Measurements from ENCODE around the gene ECHDC3.
"Not testable (repeated sequence)": the region's sequence is repeated elsewhere in the genome, so short reads cannot be mapped to it uniquely, and the experiment has no call there.

ECHDC3 gene, protein sequence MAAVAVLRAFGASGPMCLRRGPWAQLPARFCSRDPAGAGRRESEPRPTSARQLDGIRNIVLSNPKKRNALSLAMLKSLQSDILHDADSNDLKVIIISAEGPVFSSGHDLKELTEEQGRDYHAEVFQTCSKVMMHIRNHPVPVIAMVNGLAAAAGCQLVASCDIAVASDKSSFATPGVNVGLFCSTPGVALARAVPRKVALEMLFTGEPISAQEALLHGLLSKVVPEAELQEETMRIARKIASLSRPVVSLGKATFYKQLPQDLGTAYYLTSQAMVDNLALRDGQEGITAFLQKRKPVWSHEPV

DNA sequence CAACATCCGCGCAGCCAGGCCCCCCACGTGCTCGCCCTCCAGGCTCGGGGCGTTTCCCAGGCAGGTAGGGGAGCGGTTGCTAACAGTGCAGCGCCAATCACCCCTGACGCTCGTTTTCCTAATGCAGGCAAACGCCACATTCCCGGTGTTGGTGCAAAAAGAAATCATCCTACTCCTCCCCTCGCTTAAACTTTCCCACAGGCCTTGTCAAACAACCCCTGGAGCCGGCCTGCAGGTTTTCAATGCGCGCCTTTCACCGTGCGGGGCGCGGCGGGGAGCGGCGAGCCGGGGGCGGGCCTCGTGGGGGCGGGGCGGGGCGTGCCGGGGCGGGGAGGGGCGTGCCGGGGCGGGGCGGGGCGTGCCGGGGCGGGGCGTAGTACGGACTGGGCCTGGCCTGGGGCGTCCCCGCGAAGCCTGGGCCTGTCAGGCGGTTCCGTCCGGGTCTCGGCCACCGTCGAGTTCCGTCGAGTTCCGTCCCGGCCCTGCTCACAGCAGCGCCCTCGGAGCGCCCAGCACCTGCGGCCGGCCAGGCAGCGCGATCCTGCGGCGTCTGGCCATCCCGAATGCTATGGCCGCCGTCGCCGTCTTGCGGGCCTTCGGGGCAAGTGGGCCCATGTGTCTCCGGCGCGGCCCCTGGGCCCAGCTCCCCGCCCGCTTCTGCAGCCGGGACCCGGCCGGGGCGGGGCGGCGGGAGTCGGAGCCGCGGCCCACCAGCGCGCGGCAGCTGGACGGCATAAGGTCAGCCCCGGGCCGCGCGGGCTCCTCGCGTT is at the start of gene ECHDC3:
Gene ECHDC3, plus strand, starts transcription at position 374 of the 770 bp plus-strand sequence. Its CDS starts 195 bp downstream, at position 569.
- peak; percentile 35 for DNase-seq

- DNase-seq = no peak
These were observed 48.8 kb upstream of the ECHDC3 start for GRCh38 chr10:11693376-11693775.

DNA sequence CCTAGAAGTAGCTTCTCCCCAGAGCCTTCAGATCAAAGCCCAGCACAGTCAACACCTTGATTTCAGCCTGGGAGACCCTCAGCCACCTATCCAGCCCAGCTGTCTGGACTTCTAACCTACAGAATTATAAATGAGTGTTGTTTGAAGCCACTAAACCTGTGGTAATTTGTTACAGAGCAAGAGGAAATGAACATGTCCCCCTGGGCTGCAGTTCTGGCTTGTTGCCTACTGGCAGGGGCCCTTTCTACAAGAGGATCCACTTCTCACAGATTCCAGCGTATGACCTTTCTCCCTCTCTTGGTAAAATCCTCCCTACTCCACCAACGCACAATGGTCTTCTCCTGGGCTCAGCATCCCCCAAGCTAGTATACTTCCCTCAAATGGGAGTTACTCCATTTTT is 46.4 kb upstream of the ECHDC3 start:
- no peak for DNase-seq

DNA sequence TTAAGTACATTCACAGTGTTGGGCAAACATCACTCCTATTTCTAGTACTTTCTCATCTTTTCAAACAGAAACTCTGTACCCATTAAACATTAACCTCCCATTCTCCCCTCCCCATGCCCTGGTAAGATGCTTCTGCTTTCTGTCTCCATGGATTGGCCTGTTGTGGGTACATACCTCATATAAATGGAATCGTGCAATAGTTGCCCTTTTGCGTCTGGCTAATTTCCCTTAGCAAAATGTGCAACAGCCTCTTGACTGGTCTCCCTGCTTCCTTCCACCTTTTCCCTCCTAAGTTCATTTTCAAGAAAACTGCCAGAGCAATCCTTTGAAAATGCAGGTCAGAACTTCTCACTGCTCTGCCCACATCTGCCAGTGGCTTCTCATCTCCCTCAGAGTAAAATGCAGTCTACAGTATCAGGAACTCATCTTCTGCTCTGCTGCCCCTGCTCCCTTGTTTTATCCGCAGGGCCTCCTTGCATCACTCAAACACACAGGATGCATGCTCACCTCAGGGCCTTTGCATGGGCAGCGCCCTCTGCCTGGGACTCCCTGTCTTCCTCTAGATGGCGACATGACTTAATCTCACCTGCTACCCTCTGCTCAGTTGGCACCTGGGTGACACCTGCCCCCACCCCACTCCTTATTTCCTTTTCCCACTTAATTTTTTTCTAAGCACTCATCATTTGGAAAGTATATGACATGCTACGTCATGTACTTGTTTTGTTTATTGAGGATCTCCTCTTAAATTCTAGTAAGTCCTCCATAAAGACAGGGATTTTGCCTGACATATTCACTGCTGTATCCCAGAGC is 44.3 kb upstream of the ECHDC3 start:
- DNase-seq = no peak

DNA sequence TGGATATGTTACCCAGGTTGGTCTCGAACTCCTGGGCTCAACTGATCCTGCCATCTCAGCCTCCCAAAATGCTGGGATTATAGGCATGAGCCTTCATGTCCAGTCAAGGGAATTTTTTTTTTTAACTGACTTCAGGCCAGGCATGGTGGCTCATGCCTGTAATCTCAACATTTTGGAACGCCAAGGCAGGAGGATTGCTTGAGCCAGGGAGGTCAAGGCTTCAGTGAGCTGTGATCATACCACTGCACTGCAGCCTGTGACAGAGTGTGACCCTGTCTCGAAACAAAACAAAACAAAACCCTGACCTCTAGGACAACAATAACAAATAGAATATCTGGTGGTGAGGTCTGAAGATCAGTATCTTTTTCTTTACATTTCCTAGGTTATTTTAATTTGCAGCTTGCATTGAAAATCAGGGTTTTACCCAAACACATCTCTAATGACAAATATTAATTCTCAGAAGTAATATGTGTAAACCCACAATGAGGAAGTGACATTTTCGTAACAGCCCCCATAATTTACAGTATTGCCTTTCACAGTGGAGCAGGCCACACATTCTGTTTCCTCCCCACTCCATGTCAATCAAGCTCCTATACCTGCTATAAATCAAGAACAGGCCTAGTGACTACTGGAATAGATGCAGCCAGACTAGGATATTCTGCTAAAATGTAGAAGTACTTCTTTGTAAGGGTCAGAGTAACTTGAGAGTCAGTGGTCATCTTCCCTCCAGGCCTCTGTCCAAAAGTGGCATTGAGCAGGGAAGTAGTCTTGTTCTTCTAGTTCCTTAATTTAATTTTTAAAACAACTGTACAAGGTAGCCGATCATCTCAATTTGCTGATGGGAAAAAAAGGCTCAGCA is 43.3 kb upstream of the ECHDC3 start:
- no peak for DNase-seq

- DNase-seq = no peak
These were observed 42.6 kb upstream of the ECHDC3 start for GRCh38 chr10:11699550-11700097.

DNA sequence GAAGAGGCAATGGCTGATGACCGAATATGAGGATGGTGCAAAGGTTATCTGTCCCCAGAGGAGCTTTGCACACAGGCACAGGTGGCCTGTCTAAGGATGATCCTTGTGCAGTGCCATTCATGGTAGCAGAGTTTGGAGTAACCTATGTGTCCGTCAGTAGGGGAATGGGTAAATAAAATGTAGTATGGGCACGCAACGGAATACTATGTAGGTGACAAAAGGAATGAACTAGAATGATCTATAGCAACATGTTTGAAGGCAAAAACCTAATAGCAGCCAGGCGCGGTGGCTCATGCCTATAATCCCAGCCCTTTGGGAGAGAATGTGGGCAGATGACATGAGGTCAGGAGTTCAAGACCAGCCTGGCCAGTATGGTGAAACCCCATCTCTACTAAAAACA is 41.6 kb upstream of the ECHDC3 start:
- DNase-seq = no peak

GRCh38 chr10:11701451-11702095 is 40.6 kb upstream of the ECHDC3 start:
- no peak for DNase-seq

- DNase-seq = no peak
These were observed 39.9 kb upstream of the ECHDC3 start for GRCh38 chr10:11702264-11702663.

DNA sequence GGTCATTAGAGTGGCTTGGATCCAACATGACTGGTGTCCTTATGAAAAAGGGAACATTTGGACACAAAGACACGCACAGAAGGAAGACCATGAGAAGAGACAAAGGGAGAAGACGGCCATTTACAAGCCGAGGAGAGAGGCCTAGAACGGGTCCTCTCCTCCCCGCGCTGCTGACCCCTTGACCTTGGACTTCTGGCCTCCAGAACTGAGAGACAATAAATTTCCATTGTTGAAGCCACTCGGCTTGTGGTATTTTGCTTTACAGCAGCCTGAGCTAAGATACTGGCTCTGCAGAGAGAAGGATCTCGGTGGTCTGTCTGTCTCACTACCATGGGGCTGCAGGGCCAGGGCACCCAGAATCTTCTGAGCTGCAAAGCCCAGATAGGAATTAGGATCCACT is 38.1 kb upstream of the ECHDC3 start:
- no peak for DNase-seq

GRCh38 chr10:11705722-11706121 is 36.5 kb upstream of the ECHDC3 start:
- no peak for DNase-seq

GRCh38 chr10:11706895-11707567 is 35.2 kb upstream of the ECHDC3 start:
- DNase-seq = no peak

- no peak for DNase-seq
These were observed 34.4 kb upstream of the ECHDC3 start for GRCh38 chr10:11707624-11708350.

GRCh38 chr10:11708801-11709200 is 33.4 kb upstream of the ECHDC3 start:
- DNase-seq = not testable (repeated sequence)

DNA sequence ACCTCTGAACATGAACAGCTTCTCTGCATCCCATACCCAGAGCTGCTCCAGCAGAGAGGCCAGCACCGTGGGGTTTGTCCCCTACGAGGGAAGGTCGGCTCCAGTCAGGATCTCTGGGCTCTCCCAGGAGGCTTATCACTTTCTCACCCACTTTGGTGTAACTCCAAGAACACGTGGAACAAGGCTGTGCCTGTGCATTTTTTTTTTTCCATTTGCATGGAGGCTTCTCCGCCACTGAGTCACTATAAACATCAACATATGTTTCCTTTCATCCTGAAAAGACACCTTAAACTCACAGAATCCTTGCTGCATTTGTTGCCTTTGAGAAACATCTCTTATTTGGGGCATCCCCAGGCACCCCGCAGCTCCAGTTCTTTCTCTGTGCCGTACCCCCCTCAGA is 29.4 kb upstream of the ECHDC3 start:
- no peak for DNase-seq

GRCh38 chr10:11713186-11713743 is 28.9 kb upstream of the ECHDC3 start:
- DNase-seq = no peak

DNA sequence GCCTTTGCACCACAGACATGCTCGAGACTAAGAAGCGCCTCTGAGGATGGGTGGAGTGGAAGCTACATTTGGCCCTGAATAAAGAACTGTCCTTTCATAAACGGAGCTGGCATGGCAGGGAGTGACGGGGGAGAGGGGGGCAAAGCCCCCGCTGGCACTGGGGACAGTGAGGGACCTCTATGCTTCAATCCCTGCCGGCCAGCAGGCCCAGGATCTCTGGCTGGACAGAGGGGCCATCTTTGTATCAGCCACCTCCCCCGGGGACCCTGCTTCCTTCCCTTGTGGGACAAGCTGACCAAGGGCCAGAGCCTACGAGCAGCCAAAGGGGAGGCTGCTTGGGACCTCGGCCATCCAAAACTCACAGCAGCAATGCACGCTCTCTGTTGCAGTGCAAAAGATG is 28.2 kb upstream of the ECHDC3 start:
- DNase-seq = no peak

DNA sequence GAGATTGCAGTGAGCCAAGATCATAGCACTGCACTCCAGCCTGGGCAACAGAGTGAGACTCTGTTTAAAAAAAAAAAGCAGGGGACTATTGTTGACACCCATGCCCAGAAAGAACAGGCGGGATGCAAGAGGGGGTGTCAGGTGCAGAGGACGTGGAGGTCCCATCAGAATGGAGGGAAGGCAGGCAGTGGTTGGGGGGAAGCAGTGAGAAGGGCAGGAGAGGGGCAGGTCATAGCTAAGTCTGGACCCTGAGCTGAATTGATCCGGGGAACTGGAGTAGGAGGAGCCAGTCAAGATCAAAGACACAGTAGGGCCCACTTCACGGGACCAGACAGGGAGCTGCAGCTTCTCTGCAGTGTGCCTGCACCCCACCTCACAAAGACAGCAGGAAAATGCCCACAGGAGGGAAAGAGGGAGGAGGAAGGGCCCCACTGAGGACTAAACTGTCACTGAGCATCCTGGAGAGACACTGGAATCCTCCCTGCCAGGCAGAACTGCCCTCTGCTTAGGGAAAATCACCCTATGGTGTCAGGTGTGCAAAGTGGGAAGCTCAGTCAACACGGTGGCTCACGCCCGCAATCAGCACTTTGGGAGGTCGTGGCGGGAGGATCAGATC is 27.3 kb upstream of the ECHDC3 start:
- no peak for DNase-seq

DNA sequence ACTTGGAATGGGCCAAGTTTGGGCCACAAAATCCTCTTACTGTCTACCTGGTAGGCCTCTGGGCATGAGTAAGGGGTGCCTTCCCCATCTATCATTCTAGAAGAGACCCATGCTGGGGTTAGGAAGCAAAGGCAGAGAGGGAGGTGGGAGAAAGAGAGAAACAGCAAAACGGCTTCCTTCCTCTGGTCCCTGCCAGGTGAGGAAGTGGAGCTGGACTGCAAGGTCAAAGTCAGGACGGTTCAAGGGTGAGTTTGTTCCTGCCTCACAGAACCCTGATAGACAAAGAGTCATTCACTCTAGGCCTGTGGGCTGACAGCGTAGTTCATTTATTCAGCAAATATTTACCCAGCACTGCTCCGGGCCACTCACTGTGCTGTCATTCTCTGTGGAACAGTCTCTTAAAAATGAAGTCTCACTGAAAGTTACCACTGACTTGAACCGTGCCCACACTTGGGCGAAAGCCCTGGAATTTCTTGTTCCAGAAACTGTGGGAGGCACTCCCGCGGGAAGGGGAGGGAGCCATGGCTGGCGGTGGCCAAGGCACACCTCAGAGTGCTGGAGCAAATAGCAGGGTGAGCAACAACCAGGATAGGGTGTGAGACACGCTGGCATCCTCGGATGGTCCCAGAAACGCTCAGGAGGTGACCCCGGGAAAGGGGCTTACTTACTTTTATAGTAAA is 26.2 kb upstream of the ECHDC3 start:
- DNase-seq = no peak
